ENCODE results near the gene GOLGA8J. TPM values are rescaled to one million over a fixed set of nuclear protein-coding genes. Genes with fewer than 3 reads are reported as not detected.

GOLGA8J gene
- total RNA-seq, 1 experiment from 2014 or later = not detected

DNA sequence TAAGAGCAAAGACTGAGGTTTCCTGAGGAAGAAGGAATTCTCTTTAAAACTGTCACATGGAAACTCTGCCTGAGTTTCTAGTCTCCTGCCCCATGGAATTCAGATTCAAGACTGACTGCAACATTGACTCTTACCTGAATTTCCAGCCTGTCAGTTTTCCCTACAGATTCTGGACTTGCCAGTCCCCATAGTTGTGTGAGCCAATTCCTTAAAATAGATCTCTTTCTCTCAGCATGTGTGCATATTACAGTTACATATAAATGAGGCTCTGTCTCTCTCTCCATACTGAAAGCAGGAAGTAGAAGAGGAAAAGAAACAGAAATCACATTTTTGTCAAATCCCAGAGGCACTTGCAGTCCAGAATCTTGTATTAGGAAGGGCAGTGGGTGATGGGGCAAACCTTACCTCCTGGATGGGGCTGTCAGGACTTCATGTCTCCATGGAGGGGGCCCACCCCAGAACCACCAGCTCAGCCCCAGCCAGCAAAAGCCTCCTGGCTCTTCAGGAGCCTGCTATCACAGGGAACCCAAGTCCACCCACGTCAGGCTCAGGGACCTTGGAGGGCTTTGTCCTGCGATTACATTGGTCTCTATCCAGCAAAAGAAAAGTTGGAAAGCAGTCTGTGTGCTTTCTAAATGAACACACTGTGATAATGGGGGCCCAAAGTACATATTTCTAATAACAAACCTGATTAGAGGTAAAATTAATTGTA is 18.8 kb upstream of the GOLGA8J start:
- ChIA-PET POLR2A (interaction anchor here (0.6 kb wide), 1 partner anchor 10 kb away, joined by 3 read pairs; no protein-coding TSS in a partner anchor), RAD21 (ENCODE audit: low non-redundant PET in 1 of 2, low total read pairs in 2 of 2, uncharacterized antibody in 2 of 2, unreplicated experiment in 2 of 2) (no interaction called here), CTCF (no interaction called here)
- intact Hi-C loops (cut with micrococcal nuclease) = no loop called here
- no peak overlapping the region for H3K4me3 ChIP-seq (replicated peaks in 1 of 2; ENCODE audit: low read depth in 1 of 2, low read length in 2 of 2)
- no peak for DNase-seq (ENCODE audit: low read depth, low spot score)
- H3K79me2 ChIP-seq (ENCODE audit: insufficient read depth, low read length) = no peaks in the 10 kb centered on the region
- no peaks in the 10 kb centered on the region for H4K20me1 ChIP-seq (ENCODE audit: insufficient read depth)
- H3K4me1 ChIP-seq (ENCODE audit: control insufficient read depth in 1 of 2, insufficient read depth in 2 of 2, low read length in 2 of 2) = no peaks in the 10 kb centered on the region
- no peak for ATAC-seq
- no peak overlapping the region for H3K9ac ChIP-seq (ENCODE audit: low read length)
- no peaks in the 10 kb centered on the region for H3K27me3 ChIP-seq (ENCODE audit: insufficient read depth, low read length)
- H3K36me3 ChIP-seq (ENCODE audit: control insufficient read depth in 1 of 2, insufficient read depth in 2 of 2, low read length in 2 of 2) = no peaks in the 10 kb centered on the region
- no peak overlapping the region for H3K4me2 ChIP-seq (ENCODE audit: low read length)
- H2AFZ ChIP-seq (ENCODE audit: low read depth, low read length, poor library complexity, severe bottlenecking) = no peak overlapping the region
- no peak for TF ChIP-seq JUND (IDR thresholded peaks at IDR 0.05)
- no peak for TF ChIP-seq ELF1 (IDR thresholded peaks at IDR 0.05; ENCODE audit: borderline replicate concordance, low read depth)
- H3K9me3 ChIP-seq (ENCODE audit: control insufficient read depth in 1 of 2, insufficient read depth in 1 of 2, low read depth in 1 of 2, low read length in 2 of 2) = no peaks in the 10 kb centered on the region
- H3K9me2 ChIP-seq (ENCODE audit: insufficient read depth) = no peaks in the 10 kb centered on the region
- H3K27ac ChIP-seq (ENCODE audit: low read depth, low read length) = no peak overlapping the region
- BruUV-seq (replicated peaks) = no TSS peak

- ATAC-seq = no peak
- POLR2A ChIA-PET = no interaction called here
- no peak overlapping the region for H3K4me2 ChIP-seq (ENCODE audit: low read length)
Measured at GRCh38 chr15:30065025-30065801, 17.5 kb upstream of the GOLGA8J start.

More at GRCh38 chr15:30065025-30065801, 17.5 kb upstream of the GOLGA8J start:
- no peaks in the 10 kb centered on the region for H3K36me3 ChIP-seq (ENCODE audit: control insufficient read depth in 1 of 2, insufficient read depth in 2 of 2, low read length in 2 of 2)
- DNase-seq (ENCODE audit: low read depth, low spot score) = no peak
- H3K9me2 ChIP-seq (ENCODE audit: insufficient read depth) = no peaks in the 10 kb centered on the region
- no peaks in the 10 kb centered on the region for H3K4me1 ChIP-seq (ENCODE audit: control insufficient read depth in 1 of 2, insufficient read depth in 2 of 2, low read length in 2 of 2)
- no peaks in the 10 kb centered on the region for H4K20me1 ChIP-seq (ENCODE audit: insufficient read depth)
- intact Hi-C loops (cut with micrococcal nuclease) = no loop called here
- H3K9me3 ChIP-seq (ENCODE audit: control insufficient read depth in 1 of 2, insufficient read depth in 1 of 2, low read depth in 1 of 2, low read length in 2 of 2) = no peaks in the 10 kb centered on the region
- ChIA-PET CTCF (no interaction called here), RAD21 (ENCODE audit: low non-redundant PET in 1 of 2, low total read pairs in 2 of 2, uncharacterized antibody in 2 of 2, unreplicated experiment in 2 of 2) (no interaction called here)
- H3K4me3 ChIP-seq (replicated peaks in 1 of 2; ENCODE audit: low read depth in 1 of 2, low read length in 2 of 2) = no peak overlapping the region
- H3K79me2 ChIP-seq (ENCODE audit: insufficient read depth, low read length) = no peaks in the 10 kb centered on the region
- H2AFZ ChIP-seq (ENCODE audit: low read depth, low read length, poor library complexity, severe bottlenecking) = no peak overlapping the region
- H3K27me3 ChIP-seq (ENCODE audit: insufficient read depth, low read length) = no peaks in the 10 kb centered on the region
- no peak for TF ChIP-seq JUND (IDR thresholded peaks at IDR 0.05)
- no peak for TF ChIP-seq SP1 (IDR thresholded peaks at IDR 0.05; ENCODE audit: low read depth)
- no peak for TF ChIP-seq EZH2phosphoT487 (IDR thresholded peaks at IDR 0.05; ENCODE audit: borderline replicate concordance)
- TF ChIP-seq MAX (IDR thresholded peaks at IDR 0.05) = no peak
- TF ChIP-seq POLR2A (IDR thresholded peaks at IDR 0.05; ENCODE audit: borderline replicate concordance, extremely low read depth, insufficient read depth, insufficient read length) = no peak
- TF ChIP-seq, protein P1, sequence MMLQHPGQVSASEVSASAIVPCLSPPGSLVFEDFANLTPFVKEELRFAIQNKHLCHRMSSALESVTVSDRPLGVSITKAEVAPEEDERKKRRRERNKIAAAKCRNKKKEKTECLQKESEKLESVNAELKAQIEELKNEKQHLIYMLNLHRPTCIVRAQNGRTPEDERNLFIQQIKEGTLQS (IDR thresholded peaks at IDR 0.05) = no peak
- TF ChIP-seq FOSL1 (IDR thresholded peaks at IDR 0.05; ENCODE audit: low read depth) = no peak
- no TSS peak for BruUV-seq (replicated peaks)
- H3K27ac ChIP-seq (ENCODE audit: low read depth, low read length) = no peak overlapping the region
- H3K9ac ChIP-seq (ENCODE audit: low read length) = no peak overlapping the region

Data from HCT116 (cell line).